ENCODE data around the gene POLR1E. TPM values are rescaled to one million over a fixed set of nuclear protein-coding genes. Genes with fewer than 3 reads are reported as not detected.

Gene POLR1E
- total and polyA plus RNA-seq, 2 of the 8 experiments (the other 6 are each of a cell fraction or from before 2014, with no cell fraction given): 16.0 to 40.0 TPM

- H3K79me2 ChIP-seq (ENCODE audit: control insufficient read depth in 1 of 2, insufficient read depth in 2 of 2, low read length in 2 of 2): peaks cover 0 to 45% of the 10 kb centered on the region in 2 experiments
- no peak overlapping the region for H3K56ac ChIP-seq (replicated peaks; ENCODE audit: insufficient read length, low read depth, low read length)
- no peak overlapping the region for H3K9ac ChIP-seq (replicated peaks in 1 of 4; ENCODE audit: extremely low read depth in 1 of 4, low read depth in 3 of 4, low read length in 3 of 4)
- H2BK15ac ChIP-seq (ENCODE audit: low read length): no peak overlapping the region
- no peak overlapping the region for H3K27ac ChIP-seq (ENCODE audit: low read depth, low read length)
- H2BK5ac ChIP-seq (ENCODE audit: low read depth, low read length): no peak overlapping the region
- no peak overlapping the region for H3K18ac ChIP-seq (ENCODE audit: extremely low read depth, low read length)
- no peak overlapping the region for H2BK20ac ChIP-seq (ENCODE audit: low read length)
- ChIA-PET CTCF (ENCODE audit: partially characterized antibody) (interaction anchor here (0.8 to 2.3 kb wide), 6 partner anchors 11 to 34 kb away, joined by 3 to 7 read pairs (median 4); no protein-coding TSS in a partner anchor), POLR2A (ENCODE audit: partially characterized antibody) (interaction anchor here (0.9 to 2.4 kb wide), 4 partner anchors 8 to 25 kb away, joined by 3 to 12 read pairs (median 4); partner anchors contain the start of gene ZBTB5)
- H3K4me1 ChIP-seq (replicated peaks in 1 of 4; ENCODE audit: control insufficient read depth in 3 of 4, insufficient read depth in 4 of 4, low read length in 3 of 4): no peaks in the 10 kb centered on the region
- no peak overlapping the region for H3K23ac ChIP-seq (ENCODE audit: insufficient read length)
- no peaks in the 10 kb centered on the region for H3K9me3 ChIP-seq (ENCODE audit: insufficient read depth in 2 of 2, low read depth in 1 of 2, low read length in 1 of 2)
- H3K36me3 ChIP-seq (ENCODE audit: control insufficient read depth in 2 of 4, insufficient read depth in 4 of 4, low read length in 3 of 4): peaks cover 27 to 58% (median 41%) of the 10 kb centered on the region in 4 experiments
- peaks cover 15 to 21% of the 10 kb centered on the region in 2 experiments for H4K20me1 ChIP-seq (replicated peaks in 1 of 2; ENCODE audit: control insufficient read depth in 1 of 2, insufficient read depth in 2 of 2, low read length in 2 of 2)
- FAIRE-seq (no peak), DNase-seq (ENCODE audit: low read depth in 1 of 2, low spot score in 2 of 2) (no peak)
- H3K79me1 ChIP-seq (ENCODE audit: low read depth, low read length): peaks cover 2% of the 10 kb centered on the region
- no peak overlapping the region for H2BK120ac ChIP-seq (replicated peaks; ENCODE audit: low read depth, low read length)
- no peaks in the 10 kb centered on the region for H3K23me2 ChIP-seq (ENCODE audit: low read depth, low read length)
- H2BK12ac ChIP-seq (ENCODE audit: low read depth, low read length): no peak overlapping the region
- WGBS, 2 experiments (ENCODE audit: extremely low coverage in 1 of 2, insufficient coverage in 1 of 2, insufficient read length in 1 of 2, insufficient replicate concordance in 2 of 2, low coverage in 1 of 2, low lambda C conversion rate in 2 of 2, missing lambda C conversion rate in 1 of 2): 96% methylated on average over 21 of the region's 21 CpGs; no CpG with 5 or more reads in 1 of the 2 experiments
- H3K4me2 ChIP-seq (ENCODE audit: insufficient read depth in 1 of 2, low read depth in 2 of 2, low read length in 2 of 2): no peak overlapping the region
- H4K91ac ChIP-seq (replicated peaks; ENCODE audit: insufficient read length, low read length): no peak overlapping the region
- no peak overlapping the region for H2AK5ac ChIP-seq (ENCODE audit: low read depth, low read length)
- H3K14ac ChIP-seq (ENCODE audit: insufficient read length): no peak overlapping the region
- no peak overlapping the region for H3K4me3 ChIP-seq (ENCODE audit: extremely low read depth in 1 of 4, insufficient read depth in 2 of 4, low read depth in 3 of 4, low read length in 4 of 4)
- no peak overlapping the region for H2AFZ ChIP-seq (ENCODE audit: low read length)
- no peaks in the 10 kb centered on the region for H3K27me3 ChIP-seq (replicated peaks in 1 of 4; ENCODE audit: control insufficient read depth in 3 of 4, extremely low read depth in 1 of 4, insufficient read depth in 3 of 4, low read length in 3 of 4)
- H3K4ac ChIP-seq (replicated peaks; ENCODE audit: insufficient read length, low read depth, low read length): no peak overlapping the region
- no peak overlapping the region for H4K8ac ChIP-seq (ENCODE audit: extremely low read depth, insufficient read depth, low read length)
- no peak overlapping the region for H4K5ac ChIP-seq (ENCODE audit: insufficient read length, low read depth, low read length)
- TF ChIP-seq GTF2F1 (IDR thresholded peaks at IDR 0.05; ENCODE audit: borderline replicate concordance, low read depth, low read length): no peak
- TF ChIP-seq POLR2A (IDR thresholded peaks at IDR 0.05; ENCODE audit: control extremely low read depth in 1 of 2, low read depth in 2 of 2, low read length in 2 of 2): peak in 1 of 2 experiments; percentile 29; a peak in 1 of 3 replicates
Measured at GRCh38 chr9:37441776-37442370, 43.9 kb upstream of the POLR1E start.

Measured in H1 (cell line).